HG02884 (cell line): Measurements from ENCODE around the gene PLD1.

Experiments used
- ATAC-seq: cut with Tn5 transposase; IDR thresholded peaks from one replicate; pipeline ENCODE4 v1.9.1; 2021; ENCODE audit warnings: mild to moderate bottlenecking, moderate library complexity; ENCODE audit not compliant: unreplicated experiment

Gene PLD1

GRCh38 chr3:171797265-171797679 lies 13.0 kb downstream of the PLD1 start:
- ATAC-seq, result no peak

- ATAC-seq, result no peak
These were observed 13.5 kb downstream of the PLD1 start for GRCh38 chr3:171796625-171797264.

GRCh38 chr3:171792531-171792930 lies 17.8 kb downstream of the PLD1 start:
- no peak for ATAC-seq

GRCh38 chr3:171791692-171792076 lies 18.6 kb downstream of the PLD1 start:
- ATAC-seq, result no peak

- ATAC-seq, result no peak
These were observed 19.2 kb downstream of the PLD1 start for GRCh38 chr3:171790898-171791691.

GRCh38 chr3:171790574-171790897 lies 19.7 kb downstream of the PLD1 start:
- ATAC-seq, result no peak

- ATAC-seq, result no peak
These were observed 20.4 kb downstream of the PLD1 start for GRCh38 chr3:171789759-171790505.

- ATAC-seq, result no peak
These were observed 21.5 kb downstream of the PLD1 start for GRCh38 chr3:171788546-171789351.

- ATAC-seq, result no peak
These were observed 23.3 kb downstream of the PLD1 start for GRCh38 chr3:171786997-171787396.

- ATAC-seq, result no peak
These were observed 25.3 kb downstream of the PLD1 start for GRCh38 chr3:171784937-171785336.

- ATAC-seq, result no peak
These were observed 25.9 kb downstream of the PLD1 start for GRCh38 chr3:171784387-171784786.

GRCh38 chr3:171783626-171784025 lies 26.7 kb downstream of the PLD1 start:
- no peak for ATAC-seq

GRCh38 chr3:171783086-171783485 lies 27.2 kb downstream of the PLD1 start:
- no peak for ATAC-seq

GRCh38 chr3:171782617-171783016 lies 27.7 kb downstream of the PLD1 start:
- ATAC-seq, result no peak

- no peak for ATAC-seq
These were observed 28.6 kb downstream of the PLD1 start for GRCh38 chr3:171781711-171782127.

- no peak for ATAC-seq
These were observed 31.8 kb downstream of the PLD1 start for GRCh38 chr3:171778493-171778892.

- ATAC-seq, result no peak
These were observed 32.7 kb downstream of the PLD1 start for GRCh38 chr3:171777596-171777995.

GRCh38 chr3:171776839-171777583 lies 33.3 kb downstream of the PLD1 start:
- ATAC-seq, result no peak

- ATAC-seq, result no peak
These were observed 33.9 kb downstream of the PLD1 start for GRCh38 chr3:171776411-171776810.

- no peak for ATAC-seq
These were observed 34.3 kb downstream of the PLD1 start for GRCh38 chr3:171775943-171776342.
